ENCODE measurements around the gene PRRC2B. TPM values are rescaled to one million over a fixed set of nuclear protein-coding genes. Genes with fewer than 3 reads are reported as not detected.
"Not testable (repeated sequence)": the region's sequence is repeated elsewhere in the genome, so short reads cannot be mapped to it uniquely, and the experiment has no call there.

PRRC2B gene
- total RNA-seq, 4 donors from 2014 or later = 102 to 198 (median 108) TPM

- Histone ChIP-seq H3K27ac (no peak overlapping the region), H3K36me3 (no peaks in the 10 kb centered on the region), H3K27me3 (peaks cover 7% of the 10 kb centered on the region), H3K9me3 (no peaks in the 10 kb centered on the region), H3K4me1 (peaks cover 0 to 11% (median 0%) of the 10 kb centered on the region in 3 donors), H3K4me3 (no peak overlapping the region)
- TF ChIP-seq POLR2AphosphoS5 (IDR thresholded peaks at IDR 0.05) (no peak), EP300 (IDR thresholded peaks at IDR 0.05) (no peak), CTCF (IDR thresholded peaks at IDR 0.05) (no peak), POLR2A (IDR thresholded peaks at IDR 0.05) (no peak)
- WGBS, 2 donors (ENCODE audit: low coverage in 1 of 2) = 50% methylated on average over 4 of the region's 10 CpGs; no CpG with 5 or more reads in 1 of the 2 donors
- no peak for ATAC-seq
Measured at GRCh38 chr9:131348631-131349521, 45.0 kb upstream of the PRRC2B start.

- H3K4me1 ChIP-seq = peaks cover 0 to 11% (median 0%) of the 10 kb centered on the region in 3 donors
- no peak for ATAC-seq
- WGBS, 2 donors (ENCODE audit: low coverage in 1 of 2) = no CpG with 5 or more reads among the region's 5 CpGs
Measured at GRCh38 chr9:131349522-131349880, 44.4 kb upstream of the PRRC2B start.

GRCh38 chr9:131349881-131350563 is 43.9 kb upstream of the PRRC2B start:
- H3K4me3 ChIP-seq = peak overlapping the region in 1 of 2 donors; percentile 38

More at GRCh38 chr9:131349522-131349880, 44.4 kb upstream of the PRRC2B start:
- Histone ChIP-seq H3K36me3 (no peaks in the 10 kb centered on the region), H3K4me3 (peak overlapping the region in 1 of 2 donors; percentile 38), H3K27me3 (peaks cover 7% of the 10 kb centered on the region), H3K27ac (peak overlapping the region in 1 of 4 donors; percentile 4), H3K9me3 (no peaks in the 10 kb centered on the region)
- TF ChIP-seq EP300 (IDR thresholded peaks at IDR 0.05) = no peak

GRCh38 chr9:131356479-131356878 is 37.4 kb upstream of the PRRC2B start:
- 44 to 46% methylated on average over 5 of the region's 6 CpGs for WGBS, 2 donors (ENCODE audit: low coverage in 1 of 2)
- H3K4me1 ChIP-seq, H3K36me3 ChIP-seq, H3K4me3 ChIP-seq, H3K9me3 ChIP-seq, H3K27me3 ChIP-seq, H3K27ac ChIP-seq: not testable (repeated sequence)
- ATAC-seq = peak; percentile 55

More at GRCh38 chr9:131349881-131350563, 43.9 kb upstream of the PRRC2B start:
- ATAC-seq = peak; percentile 91
- H3K36me3 ChIP-seq = no peaks in the 10 kb centered on the region
- peaks cover 4% of the 10 kb centered on the region for H3K27me3 ChIP-seq
- peak; percentile 61 to 95 (median 86) for TF ChIP-seq CTCF (IDR thresholded peaks at IDR 0.05)
- no peak for TF ChIP-seq POLR2AphosphoS5 (IDR thresholded peaks at IDR 0.05)
- no peaks in the 10 kb centered on the region for H3K9me3 ChIP-seq
- H3K27ac ChIP-seq = peak overlapping the region in 1 of 4 donors; percentile 4
- peaks cover 0 to 11% (median 0%) of the 10 kb centered on the region in 3 donors for H3K4me1 ChIP-seq
- WGBS, 2 donors (ENCODE audit: low coverage in 1 of 2) = 10% methylated on average over 14 of the region's 27 CpGs; no CpG with 5 or more reads in 1 of the 2 donors

GRCh38 chr9:131358556-131358955 is 35.3 kb upstream of the PRRC2B start:
- ATAC-seq = no peak
- Histone ChIP-seq H3K27ac (no peak overlapping the region), H3K4me1 (peaks cover 0 to 13% (median 7%) of the 10 kb centered on the region in 3 donors), H3K4me3 (no peak overlapping the region), H3K27me3 (no peaks in the 10 kb centered on the region), H3K36me3 (no peaks in the 10 kb centered on the region), H3K9me3 (no peaks in the 10 kb centered on the region)
- 80 to 93% methylated on average over 3 to 10 of the region's 10 CpGs for WGBS, 2 donors (ENCODE audit: low coverage in 1 of 2)
- no peak for TF ChIP-seq POLR2A (IDR thresholded peaks at IDR 0.05)
- no peak for TF ChIP-seq CTCF (IDR thresholded peaks at IDR 0.05)
- TF ChIP-seq EP300 (IDR thresholded peaks at IDR 0.05) = no peak
- no peak for TF ChIP-seq POLR2AphosphoS5 (IDR thresholded peaks at IDR 0.05)
